M059J (cell line): Measurements from ENCODE around the gene ZNG1B. TPM values are rescaled to one million over a fixed set of nuclear protein-coding genes. Genes with fewer than 3 reads are reported as not detected.
"Not testable (repeated sequence)": the region's sequence is repeated elsewhere in the genome, so short reads cannot be mapped to it uniquely, and the experiment has no call there.

Experiments used
- DNase-seq: peaks from one replicate; pipeline ENCODE4 v3.0.0-alpha.2; 2012; ENCODE audit warnings: low read depth
- total RNA-seq: library from RNA; depleted of rRNA; stranded (reverse); fragments of >200 nt; shearing (Covaris generic); gene quantifications from 2 replicates; pipeline ENCODE4 v1.2.3, GENCODE V29; 2014

The ZNG1B gene
- total RNA-seq, 1 experiment from 2014 or later = 30.4 TPM

DNA sequence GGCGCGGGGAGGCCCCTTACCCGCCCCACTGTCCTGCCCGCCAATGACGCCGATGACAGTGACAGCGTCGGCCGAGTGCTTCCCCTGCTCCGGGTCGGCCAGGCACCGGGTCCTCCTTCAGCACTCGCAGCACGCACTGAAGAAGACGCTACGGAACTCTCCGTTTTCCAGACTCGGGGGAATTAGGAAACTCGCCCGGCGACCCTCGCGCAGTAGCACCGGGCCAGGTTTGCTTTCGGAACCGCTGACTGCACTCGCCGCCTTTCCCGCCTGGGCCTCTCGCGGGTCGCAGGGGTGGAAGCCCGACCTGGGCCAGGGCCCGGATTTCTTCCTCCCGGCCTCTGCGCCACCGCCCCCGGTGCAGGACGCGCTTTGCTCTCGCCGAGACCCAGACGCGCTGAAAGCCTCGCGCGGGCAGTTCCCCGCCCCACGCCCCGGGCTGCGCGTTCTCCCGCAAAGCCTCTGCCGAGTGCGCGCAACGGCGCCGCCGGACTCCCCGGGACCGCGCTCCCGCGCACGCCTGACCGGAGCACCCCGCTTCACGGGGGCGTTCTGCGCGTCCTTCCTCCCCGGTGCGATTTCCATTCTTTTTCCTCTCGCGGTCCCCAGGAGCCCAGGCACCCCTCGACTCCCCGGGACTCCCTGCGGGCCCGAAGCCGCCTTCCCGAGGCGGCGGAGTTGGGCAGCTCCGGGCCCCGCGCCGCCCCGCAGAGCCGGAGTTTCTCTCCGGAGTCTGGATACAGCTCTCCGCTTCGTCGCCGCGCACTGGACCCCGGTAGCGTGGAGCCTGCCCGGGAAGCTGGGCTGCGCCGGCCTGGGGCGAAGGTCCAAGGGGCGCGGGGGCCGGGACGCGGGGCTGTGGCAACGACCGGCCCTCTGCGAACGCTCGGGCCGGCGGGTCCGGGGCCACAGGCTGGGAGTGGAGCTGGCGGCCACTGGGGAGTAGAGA is 65.9 kb downstream of the ZNG1B start:
- peak; percentile 16 for DNase-seq

DNA sequence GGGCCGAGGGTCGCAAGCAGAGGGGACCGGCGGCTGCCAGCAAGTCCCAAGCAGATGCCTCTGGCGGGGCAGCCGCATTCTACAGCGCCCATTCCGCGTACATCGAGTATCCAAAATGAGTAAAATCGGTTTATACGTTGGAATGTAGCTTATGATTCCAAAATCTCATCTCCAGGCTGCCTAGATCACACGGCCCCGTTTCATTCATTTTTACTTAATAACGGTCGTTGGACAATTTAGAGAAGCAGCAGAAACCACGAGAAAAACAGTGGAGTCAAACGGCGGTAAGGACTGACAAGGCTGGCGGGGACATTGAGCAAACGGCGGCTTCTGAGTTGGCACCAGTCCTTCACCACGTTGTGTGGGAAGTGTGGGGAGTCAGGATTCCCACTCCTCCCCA is 66.6 kb downstream of the ZNG1B start:
- DNase-seq = not testable (repeated sequence)

- DNase-seq = not testable (repeated sequence)
Observed at GRCh38 chr2:113507394-113508140, 70.1 kb downstream of the ZNG1B start.

DNA sequence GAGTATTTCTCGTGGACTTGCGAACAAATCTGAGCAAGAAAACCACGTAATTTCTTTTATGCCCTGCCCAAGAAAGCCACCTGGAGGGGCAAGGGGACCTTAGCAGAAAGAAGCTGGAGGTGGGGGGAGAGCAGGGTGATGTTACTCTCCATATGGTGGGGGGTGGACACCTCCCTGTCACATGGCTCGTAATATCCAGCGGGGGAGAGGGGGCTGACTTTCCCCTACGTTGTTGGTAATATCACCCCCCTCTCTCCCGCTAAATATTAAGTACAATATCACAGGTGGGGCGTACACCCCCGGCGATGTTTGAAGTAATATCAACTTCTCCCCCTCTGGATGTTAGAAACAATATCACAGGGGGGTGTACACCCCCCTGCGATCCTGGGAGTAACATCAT is 70.7 kb downstream of the ZNG1B start:
- DNase-seq = not testable (repeated sequence)

DNA sequence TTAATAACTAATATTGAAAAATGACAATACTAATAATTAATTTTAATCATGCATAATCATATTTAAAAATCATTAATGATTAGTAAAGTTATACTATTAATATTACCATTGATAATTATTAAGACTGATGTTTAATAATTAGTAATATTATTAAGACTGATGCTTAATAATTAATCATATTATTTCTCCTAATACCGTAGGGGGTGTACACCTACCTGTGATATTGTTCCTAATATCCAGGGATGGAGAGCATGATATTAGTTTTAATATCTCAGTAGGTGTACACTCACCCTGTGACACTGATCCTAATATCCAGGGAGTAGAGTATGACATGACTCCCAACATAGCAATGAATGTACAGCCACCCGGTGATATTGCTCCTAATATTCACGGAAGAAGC is 73.4 kb downstream of the ZNG1B start:
- DNase-seq = not testable (repeated sequence)

GRCh38 chr2:113511859-113512258 is 74.4 kb downstream of the ZNG1B start:
- DNase-seq = not testable (repeated sequence)

GRCh38 chr2:113515457-113515856 is 78.0 kb downstream of the ZNG1B start:
- DNase-seq = not testable (repeated sequence)

- DNase-seq = not testable (repeated sequence)
Observed at GRCh38 chr2:113515995-113516394, 78.5 kb downstream of the ZNG1B start.

DNA sequence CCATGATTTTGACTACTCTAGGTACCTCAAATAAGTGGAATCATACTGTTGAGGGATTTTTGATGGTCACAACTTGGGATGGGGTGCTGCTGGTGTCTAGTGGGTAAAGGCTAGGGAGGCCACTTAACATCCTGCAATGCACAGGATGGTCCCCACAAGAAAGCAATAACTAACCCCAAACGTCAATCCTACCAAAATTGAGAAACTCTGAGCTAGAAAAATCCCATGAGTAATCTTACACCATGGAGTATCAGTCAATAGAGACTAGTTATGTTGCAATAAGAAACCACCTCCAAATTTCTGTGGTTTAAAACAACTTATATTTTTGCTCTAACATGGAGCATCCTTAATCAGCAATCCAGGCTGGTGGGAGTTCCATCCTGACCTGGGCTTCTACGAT is 79.5 kb downstream of the ZNG1B start:
- not testable (repeated sequence) for DNase-seq

DNA sequence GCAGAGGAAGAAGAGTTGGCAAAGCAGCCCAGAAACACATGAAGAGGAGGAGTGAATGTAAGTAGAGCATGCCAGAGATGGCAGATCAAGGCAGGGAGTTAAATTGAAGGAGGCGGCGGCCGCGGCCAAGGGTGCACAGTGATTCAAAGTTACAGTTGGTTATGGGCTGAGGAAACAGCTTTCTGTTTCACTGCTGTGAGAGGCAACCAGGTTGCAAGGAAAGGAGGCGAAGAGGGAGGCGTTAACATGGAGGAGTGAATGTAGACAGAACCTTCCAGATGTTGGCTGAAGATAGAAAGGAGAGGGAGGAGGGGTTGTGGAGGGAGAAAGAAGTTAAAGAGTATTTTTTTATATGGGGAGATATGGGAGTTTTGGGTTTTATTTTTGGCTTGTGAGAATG is 83.3 kb downstream of the ZNG1B start:
- not testable (repeated sequence) for DNase-seq

DNA sequence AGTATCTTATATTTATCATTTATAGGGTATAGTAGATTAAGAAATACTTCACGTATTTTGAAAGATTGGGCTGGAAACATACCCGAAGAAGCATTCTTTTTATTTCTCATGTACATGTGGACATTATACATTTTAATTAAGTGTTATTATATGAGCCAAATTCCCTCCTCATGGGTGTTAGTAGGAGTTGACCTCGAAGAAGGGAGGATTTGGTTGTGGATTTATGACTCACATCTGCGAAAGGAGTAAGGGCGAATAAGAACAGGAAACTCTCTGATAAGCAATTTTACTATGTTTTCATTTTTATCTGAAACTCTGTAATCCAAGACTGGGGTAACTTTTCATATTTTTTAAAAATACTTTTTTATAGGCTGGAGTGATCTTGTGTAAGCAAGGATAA is 84.0 kb downstream of the ZNG1B start:
- DNase-seq = not testable (repeated sequence)

- not testable (repeated sequence) for DNase-seq
Observed at GRCh38 chr2:113524986-113525385, 87.5 kb downstream of the ZNG1B start.

- DNase-seq = not testable (repeated sequence)
Observed at GRCh38 chr2:113527350-113528045, 90.0 kb downstream of the ZNG1B start.

- DNase-seq = not testable (repeated sequence)
Observed at GRCh38 chr2:113528126-113528525, 90.6 kb downstream of the ZNG1B start.

GRCh38 chr2:113528904-113529303 is 91.4 kb downstream of the ZNG1B start:
- DNase-seq = not testable (repeated sequence)

- DNase-seq = not testable (repeated sequence)
Observed at GRCh38 chr2:113532991-113533390, 95.5 kb downstream of the ZNG1B start.

- DNase-seq = not testable (repeated sequence)
Observed at GRCh38 chr2:113536573-113536972, 99.1 kb downstream of the ZNG1B start.

DNA sequence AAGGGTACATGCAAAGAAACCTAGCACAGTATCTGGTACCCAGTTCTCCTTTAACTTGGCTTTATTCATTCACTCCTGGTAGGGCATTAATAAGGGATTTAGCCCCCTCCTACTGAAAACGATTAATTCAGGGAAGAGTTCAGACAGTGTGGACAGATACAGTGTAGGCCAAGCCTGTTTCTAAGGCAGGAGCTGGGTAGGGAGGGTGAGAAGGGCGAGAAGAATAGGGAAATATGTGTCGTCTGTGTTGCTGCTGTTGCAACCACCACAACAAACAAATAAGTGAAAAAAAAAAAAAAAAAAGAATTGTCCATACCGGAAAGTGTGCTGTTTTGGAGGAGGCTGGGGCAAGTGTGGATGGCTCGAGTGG is 103.3 kb downstream of the ZNG1B start:
- not testable (repeated sequence) for DNase-seq

DNA sequence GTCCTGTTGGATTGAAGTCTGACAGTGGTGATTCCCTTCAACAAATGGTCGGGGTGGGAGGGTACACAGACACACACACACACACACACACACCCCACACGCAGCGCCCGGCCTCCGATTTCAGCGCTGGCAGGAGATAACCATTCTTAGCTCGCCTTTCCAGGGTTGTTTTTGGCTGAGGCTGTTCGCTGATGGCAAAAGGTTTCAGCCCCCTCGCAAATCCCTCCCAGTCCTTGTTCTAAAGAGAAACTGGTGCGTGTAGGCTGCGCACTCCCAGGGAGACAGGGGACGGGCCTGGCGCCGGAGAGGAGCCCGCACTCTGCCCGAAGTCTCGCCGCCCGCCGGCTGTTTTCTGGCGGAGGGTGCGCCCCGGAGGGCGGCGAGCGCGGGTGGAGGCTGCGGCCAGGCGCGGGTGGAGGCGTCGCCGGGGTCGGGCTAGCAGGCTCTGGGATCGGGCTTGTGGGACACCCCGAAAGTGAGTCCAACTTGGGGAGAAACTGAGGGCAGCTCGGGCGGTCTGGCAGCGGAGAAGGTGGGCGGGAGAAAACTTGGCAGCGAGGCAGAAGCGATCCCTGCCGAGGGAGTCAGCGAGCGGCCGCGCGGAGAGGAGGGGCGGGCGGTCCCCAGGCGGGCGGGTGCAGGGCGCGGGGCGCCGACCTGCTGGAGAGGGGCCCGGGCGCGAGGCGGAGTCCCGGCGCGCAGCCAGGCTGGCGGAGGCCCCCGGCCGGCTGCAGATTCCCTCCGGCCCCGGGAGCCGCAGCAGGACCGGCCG is 103.9 kb downstream of the ZNG1B start:
- DNase-seq = peak; percentile 28

DNA sequence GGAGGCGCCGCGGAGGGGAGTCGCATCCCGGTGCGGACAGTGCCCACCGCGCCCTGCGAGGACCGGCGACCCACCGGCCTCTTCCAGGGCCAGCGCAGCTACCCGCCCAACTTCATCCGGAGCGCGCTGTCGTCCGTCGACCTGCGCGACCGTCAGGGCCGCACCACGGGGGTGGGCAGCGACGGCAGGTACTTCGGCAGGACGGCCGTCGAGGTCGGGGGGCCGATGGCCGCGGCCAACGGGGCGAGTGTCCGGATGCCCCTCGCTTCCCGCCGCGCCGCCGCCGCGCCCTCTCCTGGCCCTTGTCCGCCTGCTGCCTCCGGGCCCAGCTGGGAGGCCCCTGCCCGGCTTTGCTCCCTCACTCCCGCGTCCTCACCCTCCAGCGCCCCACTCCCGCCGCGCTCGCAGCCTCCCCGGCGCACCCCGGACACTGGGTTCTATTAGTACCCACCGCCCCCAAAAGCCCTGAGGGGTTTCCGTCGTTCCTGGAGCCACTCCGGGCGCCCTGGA is 104.5 kb downstream of the ZNG1B start:
- not testable (repeated sequence) for DNase-seq

DNA sequence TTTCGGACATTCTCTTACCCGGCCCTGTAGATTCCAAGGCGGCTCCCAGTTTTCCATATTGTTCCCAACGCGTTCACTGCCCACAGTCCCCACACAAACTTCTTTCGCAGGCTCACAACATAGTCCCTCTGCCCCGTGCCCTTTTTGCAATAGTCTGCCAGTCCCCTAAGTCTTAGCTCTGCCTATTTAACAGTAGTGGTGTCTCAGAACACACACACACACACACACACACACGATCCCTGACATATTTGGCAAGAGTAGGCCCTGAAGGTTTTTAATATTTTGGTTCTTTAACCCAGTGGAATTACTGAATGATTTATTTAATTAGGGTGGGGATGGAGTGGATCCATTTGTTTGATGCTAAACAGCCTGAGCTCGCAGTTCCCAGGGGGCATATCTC is 105.0 kb downstream of the ZNG1B start:
- DNase-seq = not testable (repeated sequence)
